Measurements from ENCODE around the gene RALGPS1.

RALGPS1 gene

DNA sequence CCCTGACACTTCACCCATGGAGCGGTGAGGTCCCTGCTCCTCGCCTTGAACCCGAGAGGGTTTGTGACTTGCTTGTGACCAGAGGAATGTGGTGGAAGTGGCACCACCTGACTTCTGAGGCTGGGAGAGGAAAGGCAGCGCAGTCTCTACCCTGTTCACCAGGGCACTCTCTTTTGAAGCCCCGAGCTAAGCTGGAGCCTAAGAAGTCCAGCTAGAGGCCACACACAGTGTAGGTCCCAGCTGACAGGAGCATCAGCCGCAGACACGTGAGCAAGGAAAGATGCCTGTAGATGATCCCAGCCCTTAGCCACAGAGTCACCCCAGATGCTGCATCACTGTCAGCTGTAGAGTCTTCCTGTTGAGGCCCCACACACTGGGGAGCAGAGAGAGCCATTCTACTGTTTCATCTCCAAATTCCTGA is 209.5 kb downstream of the RALGPS1 start:
- no peak for DNase-seq

DNA sequence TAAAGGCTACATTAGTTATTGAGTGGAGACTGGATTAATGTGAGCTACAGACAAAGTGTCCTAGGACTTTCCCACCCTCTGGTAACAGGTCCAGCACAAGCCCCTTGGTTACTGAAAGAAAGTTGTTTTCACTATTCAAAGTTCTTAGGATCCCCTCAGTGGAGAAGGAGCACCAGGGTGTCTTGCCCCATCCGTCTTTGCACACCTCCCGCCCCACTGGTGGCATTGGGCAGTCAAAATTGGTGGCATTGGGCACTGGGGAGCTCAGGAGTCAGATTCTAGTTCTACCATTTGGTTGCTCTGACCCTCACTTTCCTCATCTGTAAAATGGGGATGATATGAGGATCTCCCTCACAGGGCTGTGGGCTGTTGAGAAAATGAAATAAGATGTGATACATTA is 210.2 kb downstream of the RALGPS1 start:
- DNase-seq = no peak

DNA sequence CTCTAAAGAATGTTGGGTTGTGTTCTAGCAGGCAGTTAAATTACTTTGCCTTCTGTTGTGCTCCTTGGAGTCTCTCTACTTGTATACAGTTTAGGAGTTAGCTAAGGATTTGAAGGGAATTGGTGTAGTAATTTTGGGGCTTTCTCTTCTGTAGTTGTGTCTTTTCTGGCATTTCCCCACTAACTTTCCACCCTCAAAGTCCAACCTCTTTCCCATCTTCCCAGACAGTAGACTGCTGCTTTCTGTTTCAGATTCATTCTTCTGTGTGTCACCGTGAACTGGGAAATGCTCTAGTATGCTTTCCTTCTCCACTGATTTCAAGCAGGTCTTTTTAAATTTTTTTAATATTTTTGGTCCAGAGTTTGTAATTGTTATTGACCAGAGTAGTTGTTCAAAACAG is 212.4 kb downstream of the RALGPS1 start:
- no peak for DNase-seq

- DNase-seq = no peak
Observed at GRCh38 chr9:127128341-127129072, 213.9 kb downstream of the RALGPS1 start.

DNA sequence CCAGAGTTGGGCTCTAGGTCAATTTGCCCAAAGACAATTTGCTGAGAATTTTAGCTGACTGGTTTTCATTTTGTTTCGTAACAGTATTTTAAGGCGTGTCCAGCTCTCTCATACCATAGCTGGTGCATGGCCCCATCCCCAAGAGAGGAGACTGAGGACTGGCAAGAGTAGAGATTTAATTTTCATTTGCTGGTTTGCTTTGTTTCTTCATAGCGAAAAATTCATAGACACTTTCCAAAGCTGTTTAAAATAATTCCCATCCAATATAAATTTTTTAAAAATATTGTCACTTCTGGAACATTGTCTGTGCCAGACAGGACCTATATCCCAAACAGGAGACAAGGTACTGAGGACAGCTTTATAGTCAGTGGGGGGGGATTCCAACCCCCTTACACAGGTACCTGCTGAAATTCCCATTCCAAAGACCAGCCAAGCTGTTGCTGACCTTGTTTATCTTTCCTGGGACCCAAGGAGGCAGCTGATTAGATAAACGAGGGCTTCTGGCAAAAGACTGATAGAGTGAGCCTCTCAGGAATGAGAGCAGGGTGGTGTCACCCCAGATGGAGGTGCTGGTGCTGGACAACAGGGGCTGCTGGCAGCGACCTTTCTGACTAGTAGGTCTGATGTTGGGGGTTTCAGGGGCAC is 214.6 kb downstream of the RALGPS1 start:
- no peak for DNase-seq

DNA sequence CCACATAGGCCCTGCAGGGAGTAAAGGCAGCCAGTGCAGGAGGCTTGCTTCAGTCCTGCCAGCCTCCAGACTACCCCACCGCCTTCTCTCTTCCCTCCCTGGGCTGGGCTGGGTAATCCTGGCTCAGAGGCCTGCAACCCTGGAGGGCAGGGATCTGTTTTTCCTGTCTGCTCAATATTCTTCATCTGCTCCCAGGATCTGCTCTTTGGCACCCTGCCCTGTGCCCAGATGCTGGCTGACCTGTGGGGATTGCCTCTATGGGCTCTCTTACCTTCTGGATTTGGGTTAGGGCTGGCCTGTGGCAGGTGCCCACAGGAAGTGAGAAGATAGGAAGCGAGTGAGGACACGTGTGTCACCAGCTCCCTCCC is 215.1 kb downstream of the RALGPS1 start:
- DNase-seq = no peak

DNA sequence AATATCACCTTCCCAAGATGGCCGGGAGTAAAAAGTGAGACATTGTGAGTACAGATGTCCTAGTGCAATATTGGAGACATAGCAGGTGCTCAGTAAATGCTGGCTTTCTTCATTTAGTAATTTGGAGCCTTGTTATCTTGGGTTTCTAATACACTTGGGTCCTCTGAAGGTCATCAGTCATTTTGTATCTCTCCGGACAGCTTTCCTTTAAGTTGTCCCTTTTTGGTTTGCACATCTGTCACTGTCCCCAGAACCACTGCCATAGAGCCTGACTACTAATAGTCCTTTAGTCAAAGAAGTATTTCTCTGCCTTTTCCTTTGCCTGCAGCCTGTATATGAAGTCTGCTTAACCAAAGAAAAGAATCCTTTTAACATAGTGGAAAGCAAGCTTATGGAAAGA is 215.7 kb downstream of the RALGPS1 start:
- no peak for DNase-seq

DNA sequence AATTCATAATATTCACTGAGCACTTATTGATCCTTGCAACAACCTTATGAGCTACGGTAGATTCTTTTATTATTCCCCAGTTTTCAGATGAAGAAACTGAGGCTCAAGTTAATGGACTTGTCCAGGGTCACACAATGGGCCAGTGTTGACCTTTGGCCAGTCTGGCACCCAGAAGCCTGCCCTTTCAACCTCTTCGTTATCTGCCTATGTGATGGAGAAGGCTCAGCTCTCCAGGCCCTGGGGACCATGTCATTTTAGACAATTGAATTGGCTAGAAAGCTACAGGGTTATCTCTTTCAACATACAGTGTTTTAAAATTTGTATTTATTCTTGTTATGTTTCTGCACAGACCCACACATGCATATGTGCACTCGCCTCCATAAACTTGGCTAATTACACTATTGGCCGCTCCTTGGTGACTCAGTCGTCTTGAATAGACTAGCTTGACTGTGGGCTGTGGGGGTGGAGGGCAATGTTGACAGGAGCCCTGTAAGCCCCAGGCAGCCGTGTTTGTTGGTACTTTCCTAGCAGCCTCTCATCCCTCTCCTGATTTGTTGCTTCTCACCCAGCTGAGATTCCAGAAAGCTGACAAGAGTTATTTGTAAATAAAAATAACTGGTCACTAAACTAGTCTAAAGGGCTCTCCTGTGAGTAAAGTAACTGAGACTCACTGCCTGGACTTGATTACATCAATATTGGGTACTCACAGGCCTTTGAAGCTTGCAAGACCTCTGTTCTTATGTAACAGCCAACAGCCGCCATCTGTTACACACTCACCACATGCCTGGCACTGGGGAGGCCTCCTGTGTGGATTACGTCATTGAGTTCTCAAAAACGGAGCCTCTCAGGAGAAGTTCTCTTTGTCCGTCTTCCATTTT is 216.3 kb downstream of the RALGPS1 start:
- no peak for DNase-seq

DNA sequence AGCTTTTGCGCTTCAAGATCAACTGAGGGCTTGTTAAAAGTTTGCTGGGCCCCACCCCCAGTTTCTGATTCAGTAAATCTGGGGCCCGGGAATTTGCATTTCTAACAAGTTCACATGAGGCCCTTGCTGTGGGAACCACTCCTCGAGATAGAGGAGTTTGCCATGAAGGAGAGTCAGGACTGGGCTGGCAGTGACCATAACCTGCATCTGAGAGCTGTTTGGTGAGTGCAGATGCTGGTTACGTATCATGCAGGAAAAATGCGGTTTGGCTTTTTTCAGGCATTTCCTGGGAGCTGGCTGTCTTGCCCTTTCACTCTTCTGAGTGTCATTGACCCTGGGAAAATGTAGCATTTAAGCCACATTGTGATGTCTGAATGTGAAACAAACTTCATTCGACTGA is 217.3 kb downstream of the RALGPS1 start:
- DNase-seq = no peak

- no peak for DNase-seq
Observed at GRCh38 chr9:127132375-127132774, 217.8 kb downstream of the RALGPS1 start.

DNA sequence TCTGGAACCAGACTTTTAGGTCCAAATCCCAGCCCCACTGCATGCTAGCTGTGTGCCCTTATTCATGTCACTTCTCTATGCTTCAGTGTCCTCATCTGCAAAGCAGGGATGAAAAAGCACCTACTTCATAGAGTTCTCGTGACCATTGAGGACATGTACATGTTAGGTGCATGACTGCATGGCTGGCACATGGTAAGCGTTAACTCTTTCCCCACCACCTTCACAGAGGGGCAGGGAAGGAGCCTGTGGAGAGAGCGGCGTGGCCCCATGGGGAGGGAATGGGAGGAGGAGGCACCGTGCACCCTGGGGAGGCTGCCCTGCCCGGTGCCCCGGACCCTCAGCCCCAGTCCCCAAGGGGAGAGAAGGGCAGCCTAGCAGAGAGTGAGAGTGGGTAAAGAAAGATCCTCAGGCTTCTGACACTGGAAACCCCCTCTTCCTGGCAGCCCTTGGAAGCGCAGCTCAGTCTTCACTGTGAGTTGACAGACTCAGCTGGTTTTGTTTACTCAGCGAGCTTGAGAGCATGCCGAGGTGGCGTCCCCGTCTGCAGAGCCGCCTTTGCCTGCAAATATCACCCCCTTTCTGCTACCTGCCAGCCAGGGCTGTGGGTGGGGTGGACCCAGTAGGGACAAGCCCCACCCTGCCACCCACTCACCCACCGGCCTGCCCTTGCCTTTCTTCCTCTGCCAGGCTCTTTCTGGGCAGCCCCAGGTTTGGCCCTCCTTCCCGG is 218.5 kb downstream of the RALGPS1 start:
- peak; percentile 61 for DNase-seq

- DNase-seq = no peak
Observed at GRCh38 chr9:127133739-127134167, 219.2 kb downstream of the RALGPS1 start.

- no peak for DNase-seq
Observed at GRCh38 chr9:127135056-127135745, 220.6 kb downstream of the RALGPS1 start.

DNA sequence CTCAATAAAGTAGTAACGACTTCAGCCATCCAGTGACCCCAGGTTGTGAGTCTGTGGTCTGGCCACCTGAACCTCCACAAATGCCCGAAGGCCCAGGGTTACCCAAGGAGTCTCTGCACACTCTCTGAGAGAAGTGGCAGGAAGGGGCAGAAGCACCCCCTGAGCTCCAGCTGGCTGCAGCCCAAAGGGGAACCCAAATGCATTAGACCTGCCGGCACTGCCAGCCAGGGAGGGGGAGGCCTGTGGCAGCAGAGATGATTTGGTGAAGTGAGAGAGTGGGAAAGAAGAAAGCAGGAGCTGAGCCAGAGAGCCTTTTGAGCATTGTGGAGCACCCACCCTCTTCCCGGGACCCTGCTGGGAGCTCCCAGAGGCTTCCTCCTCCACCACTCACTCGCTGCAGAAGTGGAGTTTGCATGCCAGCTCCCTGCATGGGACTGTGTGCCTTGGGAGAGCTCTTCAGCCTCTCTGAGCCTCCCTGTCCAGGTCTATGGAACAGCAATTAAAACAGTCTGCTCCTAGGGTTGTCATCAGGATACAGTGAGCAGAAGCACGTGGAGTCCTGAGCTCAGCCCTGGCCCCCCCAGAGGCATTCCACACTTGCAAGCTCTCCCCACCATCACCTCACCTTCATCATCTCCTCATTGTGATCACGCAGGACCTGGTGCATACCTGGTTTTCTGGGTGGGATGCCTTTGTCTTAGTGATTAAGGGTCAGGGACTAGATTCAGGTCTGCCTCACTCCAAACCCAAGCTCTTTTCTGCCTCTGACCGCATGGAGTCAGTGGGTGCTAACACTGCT is 221.7 kb downstream of the RALGPS1 start:
- no peak for DNase-seq

GRCh38 chr9:127136880-127137639 is 222.5 kb downstream of the RALGPS1 start:
- no peak for DNase-seq

DNA sequence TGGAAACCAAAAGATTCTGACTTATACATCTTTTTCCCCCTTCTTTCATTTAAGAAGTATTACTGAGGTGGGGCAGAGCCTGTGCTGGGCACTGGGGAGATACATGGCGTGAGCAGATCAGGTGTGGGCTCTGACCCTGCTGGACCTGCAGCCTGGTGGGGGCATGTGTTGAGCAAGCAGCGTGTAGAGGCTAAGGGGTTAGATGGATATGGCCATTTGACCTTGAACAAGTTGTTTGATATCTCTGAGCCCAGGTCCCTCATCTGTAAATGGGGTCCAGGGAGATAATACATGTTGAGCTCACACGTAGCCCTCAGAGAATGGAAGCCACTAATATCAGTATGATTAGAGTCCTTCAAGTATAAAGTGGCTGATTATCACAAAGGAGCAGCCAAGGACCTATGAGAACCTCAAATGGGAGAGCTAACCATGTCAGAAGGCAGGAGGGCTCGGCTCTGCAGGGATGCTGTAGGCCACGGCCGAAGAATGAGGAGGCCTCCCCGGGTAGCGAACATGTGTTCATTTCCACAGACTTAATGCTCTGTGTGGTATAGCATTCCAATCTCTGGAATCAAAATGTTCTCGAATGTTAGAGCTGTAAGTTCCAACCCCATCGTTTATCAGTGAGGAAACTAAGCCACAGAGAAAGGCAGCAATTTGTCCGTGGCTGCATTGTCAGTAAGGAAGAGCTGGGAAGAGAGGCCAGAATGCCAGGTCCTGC is 223.2 kb downstream of the RALGPS1 start:
- DNase-seq = no peak

- no peak for DNase-seq
Observed at GRCh38 chr9:127138444-127138843, 223.9 kb downstream of the RALGPS1 start.

GRCh38 chr9:127139071-127139731 is 224.6 kb downstream of the RALGPS1 start:
- DNase-seq = no peak

- no peak for DNase-seq
Observed at GRCh38 chr9:127139775-127140174, 225.2 kb downstream of the RALGPS1 start.

Measured in COR-L47 (cell line).